Smooth muscle cell (in vitro differentiated cells): Measurements from ENCODE around the gene ZNF516. TPM values are rescaled to one million over a fixed set of nuclear protein-coding genes. Genes with fewer than 3 reads are reported as not detected.
A peak's percentile ranks its signal among the peaks of the same experiment; 100 is the strongest.

Experiments used
- DNase-seq: peaks from one replicate; lab custom pipeline; 2025; ENCODE audit not compliant: unreplicated experiment; lab: John Stamatoyannopoulos, UW
- H2AFZ ChIP-seq: fragments of 200-600 bp; sonication (generic); 2 replicates; pipeline ENCODE4 v1.6.0; 2016; ENCODE audit warnings: antibody characterized with exemption, low read depth, mild to moderate bottlenecking
- H3F3A ChIP-seq: fragments of 200-600 bp; sonication (generic); 2 replicates; pipeline ENCODE4 v1.6.0; 2017; ENCODE audit warnings: antibody characterized with exemption, low read depth
- H3K27ac ChIP-seq: fragments of 200-600 bp; sonication (generic); 2 replicates; pipeline ENCODE4 v1.5.1; 2016; ENCODE audit warnings: low read depth, mild to moderate bottlenecking
- H3K27me3 ChIP-seq: fragments of 200-600 bp; sonication (generic); 2 replicates; pipeline ENCODE4 v1.6.1; 2016; ENCODE audit warnings: low read depth, mild to moderate bottlenecking
- H3K36me3 ChIP-seq: fragments of 200-600 bp; sonication (generic); 2 replicates; pipeline ENCODE4 v1.5.1; 2016; ENCODE audit warnings: low read depth
- H3K4me1 ChIP-seq: fragments of 200-600 bp; sonication (generic); 2 replicates; pipeline ENCODE4 v1.5.1; 2016; ENCODE audit warnings: low read depth
- H3K4me2 ChIP-seq: fragments of 200-600 bp; sonication (generic); 2 replicates; pipeline ENCODE4 v1.6.0; 2016; ENCODE audit warnings: mild to moderate bottlenecking
- H3K4me3 ChIP-seq: fragments of 200-600 bp; sonication (generic); 2 replicates; pipeline ENCODE4 v1.5.1; 2016; ENCODE audit warnings: mild to moderate bottlenecking
- H3K79me2 ChIP-seq: fragments of 200-600 bp; sonication (generic); 2 replicates; pipeline ENCODE4 v1.6.0; 2016; ENCODE audit warnings: low read depth, mild to moderate bottlenecking
- H3K9ac ChIP-seq: fragments of 200-600 bp; sonication (generic); 2 replicates; pipeline ENCODE4 v1.6.0; 2016; ENCODE audit warnings: low read depth
- H3K9me3 ChIP-seq: fragments of 200-600 bp; sonication (generic); replicated peaks from 2 replicates; pipeline ENCODE4 v1.5.1; 2016; ENCODE audit warnings: low read depth
- H4K20me1 ChIP-seq: fragments of 200-600 bp; sonication (generic); 2 replicates; pipeline ENCODE4 v1.6.0; 2016; ENCODE audit warnings: low read depth
- WGBS: methylation state at CpG from one replicate; pipeline ENCODE4 v1.1.7; 2016; ENCODE audit warnings: low lambda C conversion rate; 5-methylcytosine and 5-hydroxymethylcytosine counted together
- polyA plus RNA-seq: library from polyadenylated mRNA; unstranded; fragments of >200 nt; fragmentation: Nextera tagmentation; extraction: Ambion mirVana; gene quantifications from 2 replicates; pipeline ENCODE4 v1.2.1, GENCODE V29; 2016
- total RNA-seq: library from RNA; depleted of rRNA; stranded (reverse); fragments of >200 nt; gene quantifications from 2 replicates; pipeline ENCODE4 v1.2.3, GENCODE V29; 2014
- TF ChIP-seq, protein P1 (sequence below): fragments of 200-600 bp; sonication (generic); IDR thresholded peaks from 2 replicates; pipeline ENCODE4 v1.5.1; 2017; ENCODE audit warnings: borderline replicate concordance, mild to moderate bottlenecking, antibody characterized with exemption; ENCODE audit not compliant: insufficient read depth, poor library complexity, severe bottlenecking

ZNF516 gene
- total and polyA plus RNA-seq, 2 experiments from 2014 or later, result 15.6 to 24.2 TPM

- H3K27ac ChIP-seq, result no peak overlapping the region
- H3K4me2 ChIP-seq, result no peak overlapping the region
- no peak for DNase-seq
- no peak overlapping the region for H3K4me3 ChIP-seq
- 96% methylated on average over 11 of the region's 11 CpGs for WGBS
- H3K4me1 ChIP-seq, result no peaks in the 10 kb centered on the region
- TF ChIP-seq, protein P1, sequence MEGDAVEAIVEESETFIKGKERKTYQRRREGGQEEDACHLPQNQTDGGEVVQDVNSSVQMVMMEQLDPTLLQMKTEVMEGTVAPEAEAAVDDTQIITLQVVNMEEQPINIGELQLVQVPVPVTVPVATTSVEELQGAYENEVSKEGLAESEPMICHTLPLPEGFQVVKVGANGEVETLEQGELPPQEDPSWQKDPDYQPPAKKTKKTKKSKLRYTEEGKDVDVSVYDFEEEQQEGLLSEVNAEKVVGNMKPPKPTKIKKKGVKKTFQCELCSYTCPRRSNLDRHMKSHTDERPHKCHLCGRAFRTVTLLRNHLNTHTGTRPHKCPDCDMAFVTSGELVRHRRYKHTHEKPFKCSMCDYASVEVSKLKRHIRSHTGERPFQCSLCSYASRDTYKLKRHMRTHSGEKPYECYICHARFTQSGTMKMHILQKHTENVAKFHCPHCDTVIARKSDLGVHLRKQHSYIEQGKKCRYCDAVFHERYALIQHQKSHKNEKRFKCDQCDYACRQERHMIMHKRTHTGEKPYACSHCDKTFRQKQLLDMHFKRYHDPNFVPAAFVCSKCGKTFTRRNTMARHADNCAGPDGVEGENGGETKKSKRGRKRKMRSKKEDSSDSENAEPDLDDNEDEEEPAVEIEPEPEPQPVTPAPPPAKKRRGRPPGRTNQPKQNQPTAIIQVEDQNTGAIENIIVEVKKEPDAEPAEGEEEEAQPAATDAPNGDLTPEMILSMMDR, result no peak
- H3K9me3 ChIP-seq, result no peaks in the 10 kb centered on the region
- H3F3A ChIP-seq, result no peaks in the 10 kb centered on the region
- no peak overlapping the region for H2AFZ ChIP-seq
- peaks cover 99% of the 10 kb centered on the region for H4K20me1 ChIP-seq
- no peaks in the 10 kb centered on the region for H3K27me3 ChIP-seq
- peaks cover 69% of the 10 kb centered on the region for H3K79me2 ChIP-seq
- H3K36me3 ChIP-seq, result no peaks in the 10 kb centered on the region
- H3K9ac ChIP-seq, result no peak overlapping the region
These were observed 87.4 kb downstream of the ZNF516 start for GRCh38 chr18:76407681-76408080.

- H3K4me3 ChIP-seq, result no peak overlapping the region
- H3K27ac ChIP-seq, result no peak overlapping the region
- no peak overlapping the region for H2AFZ ChIP-seq
- TF ChIP-seq, protein P1, result no peak
- no peaks in the 10 kb centered on the region for H3K27me3 ChIP-seq
- no peaks in the 10 kb centered on the region for H3K36me3 ChIP-seq
- WGBS, result 89% methylated on average over 14 of the region's 14 CpGs
- H3K79me2 ChIP-seq, result peaks cover 62% of the 10 kb centered on the region
- peaks cover 99% of the 10 kb centered on the region for H4K20me1 ChIP-seq
- no peaks in the 10 kb centered on the region for H3K9me3 ChIP-seq
- no peak overlapping the region for H3K4me2 ChIP-seq
- DNase-seq, result no peak
- no peaks in the 10 kb centered on the region for H3F3A ChIP-seq
- H3K9ac ChIP-seq, result no peak overlapping the region
- H3K4me1 ChIP-seq, result no peaks in the 10 kb centered on the region
These were observed 88.3 kb downstream of the ZNF516 start for GRCh38 chr18:76406791-76407190.

DNA sequence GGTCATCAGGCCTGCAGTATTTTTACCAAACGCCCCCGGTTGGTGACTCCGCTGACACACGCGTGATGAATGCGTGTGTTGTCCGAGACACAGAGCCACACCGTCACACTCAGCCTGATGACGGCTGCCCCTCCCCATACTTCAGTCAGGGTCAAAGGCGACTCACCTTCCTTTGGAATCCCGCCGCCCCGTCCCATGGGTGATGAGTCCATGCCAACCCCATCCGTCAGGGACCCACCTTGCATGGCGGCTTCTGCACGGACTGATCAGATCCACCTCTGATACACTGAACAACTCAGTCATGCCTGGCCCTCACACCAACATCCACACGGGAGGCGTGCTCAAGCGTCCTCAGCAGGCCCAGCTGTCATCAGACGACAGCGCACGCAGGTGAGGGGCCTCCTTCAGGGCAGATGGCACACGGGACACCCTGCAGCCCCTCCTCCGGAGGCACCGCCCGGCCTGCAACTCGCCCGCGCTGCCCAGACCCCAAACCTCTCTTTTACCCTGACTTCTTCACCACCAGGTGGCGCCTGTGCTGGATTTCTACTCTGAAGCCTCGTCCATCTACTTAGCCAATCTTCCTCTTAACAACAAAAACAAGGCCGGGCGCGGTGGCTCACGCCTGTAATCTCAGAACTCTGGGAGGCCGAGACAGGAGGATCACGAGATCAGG lies 89.2 kb downstream of the ZNF516 start:
- Histone ChIP-seq H3K27ac (no peak overlapping the region), H3K9ac (no peak overlapping the region), H3K36me3 (no peaks in the 10 kb centered on the region), H3K4me1 (no peaks in the 10 kb centered on the region), H4K20me1 (peaks cover 99% of the 10 kb centered on the region), H3F3A (peaks cover 2% of the 10 kb centered on the region), H3K9me3 (no peaks in the 10 kb centered on the region), H3K79me2 (peaks cover 60% of the 10 kb centered on the region), H3K4me2 (no peak overlapping the region), H3K4me3 (no peak overlapping the region), H2AFZ (no peak overlapping the region), H3K27me3 (no peaks in the 10 kb centered on the region)
- TF ChIP-seq, protein P1, result peak; percentile 57
- DNase-seq, result no peak
- WGBS, result 79% methylated on average over 37 of the region's 37 CpGs

DNA sequence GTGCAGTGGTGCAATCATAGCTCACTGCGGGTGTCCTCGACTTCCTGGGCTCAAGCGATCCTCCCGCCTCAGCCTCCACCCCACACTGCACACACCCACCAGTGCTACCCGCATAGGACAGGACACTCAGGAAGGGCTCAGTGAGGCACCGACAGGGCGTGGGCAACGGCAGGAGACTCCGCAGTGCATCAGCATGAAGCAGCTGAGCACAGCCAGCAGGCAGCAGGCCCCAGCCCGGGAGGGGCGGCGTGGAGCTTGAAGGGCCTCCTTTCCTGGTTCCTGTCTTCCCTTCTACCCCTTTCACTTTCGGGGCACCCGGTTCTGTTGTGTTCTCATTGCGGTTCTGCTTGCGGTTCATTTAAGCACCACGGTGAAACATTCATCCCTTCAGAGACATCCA lies 89.8 kb downstream of the ZNF516 start:
- Histone ChIP-seq H3F3A (peaks cover 3% of the 10 kb centered on the region), H3K4me1 (no peaks in the 10 kb centered on the region), H3K79me2 (peaks cover 60% of the 10 kb centered on the region), H3K27ac (no peak overlapping the region), H3K36me3 (no peaks in the 10 kb centered on the region), H3K4me3 (no peak overlapping the region), H4K20me1 (peaks cover 99% of the 10 kb centered on the region), H2AFZ (no peak overlapping the region), H3K9me3 (no peaks in the 10 kb centered on the region), H3K4me2 (no peak overlapping the region), H3K9ac (no peak overlapping the region), H3K27me3 (no peaks in the 10 kb centered on the region)
- TF ChIP-seq, protein P1, result no peak
- 91% methylated on average over 17 of the region's 17 CpGs for WGBS
- no peak for DNase-seq
